K562 (cell line): Measurements from ENCODE around the gene ZNF672. TPM values are rescaled to one million over a fixed set of nuclear protein-coding genes. Genes with fewer than 3 reads are reported as not detected.

ENCODE experiments used
- BRF1 ChIP-seq: IDR thresholded peaks from 3 replicates; pipeline ENCODE4 v1.6.1; 2011; ENCODE audit warnings: borderline replicate concordance, mild to moderate bottlenecking; ENCODE audit not compliant: insufficient read length; ENCODE audit errors: extremely low read depth
- COPS2 ChIP-seq: fragments of 450-650 bp; conservative IDR thresholded peaks from 2 replicates; pipeline ENCODE4 v1.6.1; 2016; ENCODE audit warnings: mild to moderate bottlenecking, moderate library complexity
- HDAC2 ChIP-seq: fragments of 450-650 bp; IDR thresholded peaks from 2 replicates; pipeline ENCODE4 v1.6.1; 2016; ENCODE audit warnings: mild to moderate bottlenecking
- HNRNPL ChIP-seq: fragments of 200-400 bp; formaldehyde crosslinking; IDR thresholded peaks from 2 replicates; pipeline ENCODE4 v1.6.1; 2017; ENCODE audit warnings: low read depth, mild to moderate bottlenecking, low read length
- IFI16 ChIP-seq: fragments of 250-450 bp; sonication (Bioruptor Pico); IDR thresholded peaks from 2 replicates; pipeline ENCODE4 v2.1.2; 2022; ENCODE audit warnings: mild to moderate bottlenecking, inconsistent platforms
- KAT2B ChIP-seq: IDR thresholded peaks from one replicate; pipeline ENCODE4 v1.6.1; 2012; ENCODE audit warnings: low read depth, mild to moderate bottlenecking, control low read depth, inconsistent platforms, low read length, moderate library complexity
- MAZ ChIP-seq, 2 experiments: fragments of 450-650 bp in 1 of 2; sonication (generic) in 1 of 2; formaldehyde crosslinking; IDR thresholded peaks in 1 of 2; conservative IDR thresholded peaks in 1 of 2; 2 replicates each; pipeline versions ENCODE4 v1.4.0 to v1.5.0; 2020; ENCODE audit warnings: mild to moderate bottlenecking in 1 of 2, missing genetic modification reagents in 1 of 2
- MIER1 ChIP-seq: fragments of 450-650 bp; IDR thresholded peaks from 2 replicates; pipeline ENCODE4 v1.6.1; 2016; ENCODE audit warnings: antibody characterized with exemption, mild to moderate bottlenecking, low read depth
- MLX ChIP-seq, 2 experiments: fragments of 450-650 bp in 1 of 2; sonication (generic) in 1 of 2; formaldehyde crosslinking; conservative IDR thresholded peaks; 2 replicates each; pipeline versions ENCODE4 v1.4.0 to v1.8.1; 2020 to 2022; ENCODE audit warnings: mild to moderate bottlenecking in 1 of 2, missing genetic modification reagents in 1 of 2
- TAF15 ChIP-seq: fragments of 200-400 bp; formaldehyde crosslinking; IDR thresholded peaks from 2 replicates; pipeline ENCODE4 v1.6.1; 2017; ENCODE audit warnings: mild to moderate bottlenecking, low read depth, low read length, moderate library complexity
- ZBTB26 ChIP-seq: fragments of 450-650 bp; formaldehyde crosslinking; IDR thresholded peaks from 2 replicates; pipeline ENCODE4 v1.4.0; 2022; ENCODE audit warnings: missing genetic modification characterization
- ZBTB8A ChIP-seq: fragments of 450-650 bp; IDR thresholded peaks from 2 replicates; pipeline ENCODE4 v1.6.1; 2018; ENCODE audit warnings: mild to moderate bottlenecking, moderate library complexity; ENCODE audit not compliant: partially characterized antibody
- ZNF583 ChIP-seq: fragments of 250-450 bp; sonication (Bioruptor Pico); IDR thresholded peaks from 2 replicates; pipeline ENCODE4 v1.4.0; 2020
- polyA plus RNA-seq, 8 experiments: library from polyadenylated mRNA; depleted of rRNA in 4 of 8; stranded (reverse) in 5 of 8; unstranded in 3 of 8; fragments of >200 nt; fragmentation: Nextera tagmentation in 2 of 8; fragmentation: Illumina TruSeq in 1 of 8; extraction: Ambion mirVana in 2 of 8; extraction: Trizol in 1 of 8; gene quantifications; 2 replicates each; pipeline versions ENCODE4 v1.2.1 to v1.2.3, GENCODE V29; 2011 to 2014; ENCODE audit warnings: inconsistent platforms in 1 of 8, missing spikeins in 1 of 8
- total RNA-seq, 7 experiments: library from RNA; depleted of rRNA in 6 of 7; stranded (reverse); fragments of >200 nt in 6 of 7; fragmentation: Illumina TruSeq in 2 of 7; extraction: Trizol in 2 of 7; gene quantifications; 2 replicates each; pipeline versions ENCODE4 v1.2.1 to v1.2.3, GENCODE V29; 2011 to 2021; ENCODE audit warnings: low replicate concordance in 1 of 7

ZNF672 gene
- total and polyA plus RNA-seq, 9 of the 15 experiments (the other 6 are each of a cell fraction or from before 2014, with no cell fraction given): 1.9 to 57.9 (median 24.1) TPM

GRCh38 chr1:248857749-248858095, 19.7 kb downstream of the ZNF672 start (continued):
- TF ChIP-seq ZNF583 (CRISPR knock-in tag): 0 out of 2 replicates have a peak, but pooled peaks have one; percentile 7
- TF ChIP-seq MLX (CRISPR knock-in tag; conservative IDR thresholded peaks at IDR 0.05): no peak
- TF ChIP-seq TAF15: no peak
- TF ChIP-seq HNRNPL: no peak
- TF ChIP-seq COPS2: no peak
- no peak for TF ChIP-seq KAT2B
- no peak for TF ChIP-seq ZBTB8A
- 0 out of 2 replicates have a peak, but pooled peaks have one; percentile 11 for TF ChIP-seq HDAC2
- TF ChIP-seq MIER1: 0 out of 2 replicates have a peak, but pooled peaks have one; percentile 29
- TF ChIP-seq MAZ (CRISPR knock-in tag; conservative IDR thresholded peaks at IDR 0.05 in 1 of 2, IDR thresholded peaks at IDR 0.05 in 1 of 2): 0 out of 4 replicates have a peak, but pooled peaks of 1 of the 2 experiments have one; percentile 48
- no peak for TF ChIP-seq BRF1
- TF ChIP-seq IFI16 (CRISPR knock-in tag): peak; percentile 36; the same call in 1 of the 2 replicates
- no peak for TF ChIP-seq ZBTB26 (CRISPR knock-in tag)
